NCI-H748 (cell line): ENCODE measurements around the gene MAT2B.
"Not testable (repeated sequence)": the region's sequence is repeated elsewhere in the genome, so short reads cannot be mapped to it uniquely, and the experiment has no call there.

ENCODE experiments used
- DNase-seq: peaks from one replicate; lab custom pipeline; 2025; ENCODE audit not compliant: unreplicated experiment; lab: John Stamatoyannopoulos, UW

Gene MAT2B

DNA sequence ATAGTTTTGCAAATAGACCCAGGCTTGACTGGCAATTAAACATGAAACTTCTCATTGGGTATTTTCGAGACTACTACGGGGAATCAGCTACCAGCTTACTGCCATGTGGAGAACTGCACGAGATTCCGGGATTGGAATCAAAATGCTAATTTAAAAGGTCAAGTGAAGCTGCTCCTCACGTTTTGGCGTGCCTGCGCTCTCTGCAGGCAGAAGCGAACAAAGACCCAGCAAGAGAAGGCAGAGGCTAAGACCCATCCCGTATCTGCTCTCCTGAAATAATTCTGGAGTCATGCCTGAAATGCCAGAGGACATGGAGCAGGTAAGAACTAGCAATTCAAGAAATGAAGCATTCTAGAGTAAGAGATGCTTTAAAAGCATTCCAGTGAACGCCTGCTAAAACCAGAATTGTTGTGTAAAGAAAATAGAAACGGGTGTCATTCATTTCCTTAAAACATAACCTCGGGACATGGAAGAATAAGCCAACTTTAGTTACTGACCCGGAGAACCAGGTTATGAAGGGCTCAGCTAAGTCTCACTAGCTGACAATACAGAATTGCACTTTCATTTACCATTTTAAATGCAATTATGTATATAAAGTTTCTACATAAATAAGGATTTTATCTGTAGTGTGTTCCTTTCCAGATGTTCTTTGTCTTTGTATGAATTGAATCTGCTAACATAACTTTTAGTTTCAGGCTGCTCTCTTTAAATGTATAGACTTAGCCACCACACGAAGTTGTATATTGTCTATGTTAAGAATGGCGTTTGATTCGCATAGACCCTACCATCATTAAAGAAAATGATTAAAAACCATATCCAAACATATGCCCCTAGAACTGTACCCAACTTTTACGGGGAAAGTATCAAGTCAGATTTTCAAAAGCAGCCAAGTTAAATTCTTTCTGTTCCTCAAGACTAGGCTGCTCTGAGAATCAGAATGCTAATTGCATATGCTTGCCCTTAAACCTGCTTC is 2.0 kb upstream of the MAT2B start:
- no peak for DNase-seq

- DNase-seq: peak; percentile 20
Measured at GRCh38 chr5:163504079-163504931, 1.1 kb upstream of the MAT2B start.

GRCh38 chr5:163505049-163505367 is 411 bp upstream of the MAT2B start:
- DNase-seq: no peak

- no peak for DNase-seq
Measured at GRCh38 chr5:163506095-163506457, 657 bp downstream of the MAT2B start.

DNA sequence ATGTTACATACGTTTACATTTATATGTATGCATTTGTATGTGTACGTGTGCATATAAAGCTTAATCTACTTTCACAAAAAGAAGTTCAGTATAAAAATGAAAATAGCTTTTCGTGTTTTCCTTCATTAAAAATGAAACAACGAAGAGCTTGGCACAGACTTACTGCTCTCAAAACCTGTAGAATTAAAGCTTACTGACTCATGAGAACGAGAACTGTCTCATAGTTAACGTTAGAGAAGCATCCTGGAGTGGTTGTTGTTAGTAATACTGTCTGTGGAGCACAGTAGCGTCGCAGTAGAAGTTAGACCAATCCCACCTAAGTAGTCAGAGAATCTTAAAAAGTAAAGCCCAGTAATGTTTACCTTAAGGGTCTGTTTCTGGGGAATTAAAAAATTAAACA is 1.3 kb downstream of the MAT2B start:
- no peak for DNase-seq

DNA sequence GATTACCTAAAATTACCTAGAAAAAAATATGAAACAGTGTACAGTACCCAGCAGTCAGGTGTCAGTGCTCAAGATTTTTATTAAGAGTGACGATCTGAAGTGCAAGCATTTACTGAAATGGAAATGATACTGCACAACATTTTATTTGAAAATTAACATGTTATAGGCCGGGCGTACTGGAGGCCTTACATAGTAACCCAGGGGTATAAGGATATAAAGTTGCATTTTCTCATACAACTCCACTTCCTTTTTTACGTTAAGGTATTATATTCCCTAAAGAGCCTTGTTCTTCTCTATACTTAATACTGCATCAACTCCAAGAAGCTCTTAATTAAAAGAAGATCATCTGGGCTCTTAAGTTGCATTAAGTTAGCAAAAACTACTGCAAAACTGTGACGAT is 3.3 kb downstream of the MAT2B start:
- DNase-seq: no peak

DNA sequence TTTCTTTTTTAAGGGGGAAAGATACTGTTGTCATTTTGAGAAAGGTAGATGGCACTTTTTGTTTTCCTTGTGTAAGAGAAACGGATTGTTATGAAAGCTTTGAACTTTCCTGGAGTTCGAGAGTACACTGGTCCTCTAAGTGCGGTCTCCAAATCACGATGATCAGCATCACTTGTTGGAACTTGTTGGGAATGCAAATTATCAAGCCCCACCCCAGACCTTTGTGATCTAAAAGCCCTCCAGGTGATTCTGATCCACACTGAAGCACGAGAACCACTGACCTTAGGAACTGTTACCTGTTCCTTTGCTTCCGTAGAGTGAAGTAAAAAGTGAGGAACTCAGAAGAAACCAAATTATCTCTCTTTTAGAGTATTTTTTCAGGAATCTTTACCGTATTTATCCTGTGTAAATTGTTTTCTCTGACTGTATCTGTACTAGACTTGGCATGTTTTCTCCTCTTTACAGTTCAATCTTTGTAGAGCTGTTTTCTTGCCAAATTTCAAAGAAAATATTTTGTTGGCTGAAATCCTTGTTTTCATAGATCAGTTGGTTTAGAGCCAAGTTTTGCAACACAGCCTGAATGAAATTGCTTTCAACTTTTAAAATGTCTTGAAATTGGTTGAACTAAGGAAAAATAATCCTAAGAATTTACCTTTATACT is 4.0 kb downstream of the MAT2B start:
- peak; percentile 69 for DNase-seq

DNA sequence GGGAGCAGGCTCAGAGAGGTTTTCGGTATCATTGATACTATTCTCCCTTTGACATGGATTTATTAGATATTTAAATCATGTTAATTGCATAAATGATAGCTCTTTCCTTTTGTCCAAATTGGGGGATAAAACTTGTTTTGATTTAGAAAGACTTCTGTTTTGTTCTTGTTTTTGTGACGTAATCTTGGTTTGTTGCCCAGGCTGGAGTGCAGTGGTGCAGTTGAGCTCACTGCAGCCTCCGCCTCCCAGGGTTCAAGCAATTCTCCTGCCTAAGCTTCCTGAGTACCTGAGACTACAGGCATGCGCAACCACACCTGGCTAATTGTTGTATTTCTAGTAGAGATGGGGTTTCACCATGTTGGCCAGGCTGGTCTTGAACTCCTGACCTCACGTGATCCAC is 7.1 kb downstream of the MAT2B start:
- DNase-seq: no peak

- no peak for DNase-seq
Measured at GRCh38 chr5:163525096-163525495, 19.7 kb downstream of the MAT2B start.

DNA sequence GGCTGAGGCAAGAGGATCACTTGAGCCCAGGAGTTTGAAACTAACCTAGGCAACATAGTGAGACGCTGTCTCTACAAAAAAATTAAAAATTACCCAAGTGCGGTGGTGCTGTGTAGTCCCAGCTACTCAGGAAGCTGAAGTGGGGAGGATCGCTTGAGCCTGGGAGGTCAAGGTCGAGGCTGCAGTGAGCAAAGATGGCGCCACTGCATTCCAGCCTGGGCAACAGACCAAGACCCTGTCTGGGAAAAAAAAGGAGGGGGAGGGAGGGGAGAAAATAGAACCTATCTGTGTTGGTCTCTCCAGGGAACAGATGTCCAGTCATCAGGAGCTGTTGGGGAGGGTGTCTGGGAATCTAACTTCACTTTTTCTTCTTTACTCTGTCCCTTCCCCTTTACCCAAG is 24.3 kb downstream of the MAT2B start:
- DNase-seq: no peak

- no peak for DNase-seq
Measured at GRCh38 chr5:163531272-163531671, 25.9 kb downstream of the MAT2B start.

DNA sequence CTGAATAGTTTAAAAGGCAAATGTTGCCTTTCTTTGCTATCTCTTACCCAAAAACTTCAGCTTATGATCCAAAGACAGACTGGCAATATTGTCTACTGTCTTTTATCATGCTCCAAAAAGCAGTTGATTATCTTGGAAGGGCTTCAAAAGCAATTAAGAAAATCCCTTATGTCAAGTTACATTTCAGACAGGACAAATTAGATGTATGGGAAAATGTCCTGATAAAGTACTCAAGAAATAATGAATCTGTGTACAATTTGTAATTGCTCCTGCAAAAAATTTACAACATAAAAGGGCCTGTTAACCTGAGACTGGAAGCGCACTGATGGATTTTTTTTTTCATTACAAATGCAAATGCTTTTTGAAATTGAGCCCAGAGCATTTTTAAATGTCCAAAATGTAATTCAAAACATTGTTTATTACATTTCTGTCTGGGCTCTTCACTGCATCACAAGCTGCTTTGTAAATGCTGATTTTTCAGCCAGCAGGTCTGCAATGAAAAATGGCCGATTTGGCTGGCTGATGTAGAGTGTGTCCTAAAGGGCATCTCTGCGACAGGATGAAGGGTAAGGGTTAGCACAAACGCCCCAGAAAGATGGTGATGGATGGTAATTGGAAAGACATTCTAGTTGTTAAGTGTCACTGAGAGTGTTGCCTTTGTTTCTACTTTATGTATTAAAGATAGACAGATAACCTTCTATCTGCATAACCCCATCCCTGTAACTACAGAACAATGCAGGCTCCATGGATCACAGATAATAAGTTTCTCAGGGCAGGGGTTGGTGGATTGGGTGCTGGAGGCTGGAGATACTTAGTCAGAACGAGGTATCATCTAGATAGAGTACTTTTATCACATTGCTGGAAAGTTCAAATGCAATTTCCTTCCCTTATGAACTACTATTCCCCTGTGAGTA is 27.0 kb downstream of the MAT2B start:
- DNase-seq: no peak

- DNase-seq: no peak
Measured at GRCh38 chr5:163533223-163533622, 27.8 kb downstream of the MAT2B start.

DNA sequence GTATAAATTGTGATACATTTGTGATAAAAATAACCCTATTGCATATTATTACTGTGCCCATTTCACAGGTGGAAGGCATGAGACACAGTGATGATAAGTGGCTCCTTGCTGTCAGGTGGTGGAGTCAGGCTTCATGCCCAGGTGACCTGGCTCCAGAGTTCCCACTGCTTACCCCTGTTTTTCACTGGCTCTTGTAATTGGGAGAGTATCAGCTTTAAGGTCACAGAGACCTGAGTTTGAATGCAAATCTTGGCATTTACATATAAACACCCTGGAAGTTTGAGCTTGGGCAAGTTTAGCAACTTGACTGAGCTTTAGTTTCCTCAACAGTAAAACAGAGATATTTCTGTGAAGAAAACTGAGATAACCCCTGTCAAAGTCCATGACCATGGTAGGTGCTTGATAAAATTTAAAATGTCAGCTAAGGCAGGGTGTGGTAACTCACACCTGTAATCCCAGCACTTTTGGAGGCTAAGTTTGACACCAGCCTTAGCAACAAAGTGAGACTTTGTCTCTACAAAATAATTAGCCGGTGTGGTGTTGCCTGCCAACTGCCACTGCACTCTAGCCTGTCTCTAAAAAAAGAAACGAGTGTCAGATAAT is 29.2 kb downstream of the MAT2B start:
- no peak for DNase-seq

GRCh38 chr5:163535290-163535689 is 29.9 kb downstream of the MAT2B start:
- no peak for DNase-seq

GRCh38 chr5:163536442-163536841 is 31.0 kb downstream of the MAT2B start:
- DNase-seq: not testable (repeated sequence)

DNA sequence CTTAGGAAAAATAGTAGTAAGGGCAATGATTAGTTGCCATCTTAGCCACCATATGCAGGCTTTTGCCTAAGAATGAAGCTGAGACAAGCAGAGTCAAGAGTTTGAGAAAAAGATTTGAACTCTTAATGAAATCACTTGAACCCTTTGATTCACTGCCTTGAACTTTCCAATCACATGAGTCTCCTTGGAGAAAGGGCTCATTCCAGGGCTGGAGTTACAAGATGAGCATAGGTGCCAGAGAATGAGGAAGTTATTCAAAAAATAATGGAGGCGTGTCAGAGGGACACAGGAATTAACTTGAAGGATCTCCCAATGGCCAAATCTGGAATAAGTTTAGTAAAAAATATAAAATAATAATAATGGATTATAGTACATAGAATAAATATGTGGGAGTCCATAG is 35.3 kb downstream of the MAT2B start:
- DNase-seq: no peak

- no peak for DNase-seq
Measured at GRCh38 chr5:163542771-163543170, 37.4 kb downstream of the MAT2B start.

DNA sequence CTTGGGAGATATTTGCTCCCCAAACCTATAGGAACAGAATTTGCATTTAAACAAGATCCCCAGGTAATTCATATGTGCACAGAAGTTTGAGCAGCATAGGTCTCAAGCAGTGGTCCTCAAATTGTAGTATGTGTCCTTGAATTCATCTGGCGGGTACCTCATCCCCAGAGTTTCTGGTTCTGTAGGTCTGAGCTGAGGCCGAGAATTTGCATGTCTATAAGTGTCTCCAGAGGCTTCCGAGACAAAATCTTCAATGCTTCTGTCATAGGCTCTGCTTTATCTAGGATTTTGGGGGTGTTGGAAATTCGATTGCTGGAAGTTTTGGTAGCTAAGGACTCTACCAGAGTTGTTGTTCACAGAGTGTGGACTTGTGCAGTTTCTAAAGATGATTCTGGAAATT is 38.6 kb downstream of the MAT2B start:
- no peak for DNase-seq

GRCh38 chr5:163544836-163545235 is 39.4 kb downstream of the MAT2B start:
- DNase-seq: no peak
